HepG2 (cell line): ENCODE data around the gene ATP4A. TPM values are rescaled to one million over a fixed set of nuclear protein-coding genes. Genes with fewer than 3 reads are reported as not detected.

Experiments
- AHR ChIP-seq: IDR thresholded peaks from 2 replicates; pipeline ENCODE4 v1.6.1; 2018; ENCODE audit warnings: missing genetic modification reagents, missing compliant biosample characterization
- HCFC1 ChIP-seq: fragments of 150-350 bp; IDR thresholded peaks from 2 replicates; pipeline ENCODE4 v1.6.1; 2014; ENCODE audit warnings: low read depth, low read length
- HOXA7 ChIP-seq: sonication (generic); formaldehyde crosslinking; IDR thresholded peaks from 2 replicates; pipeline ENCODE4 v1.8.1; 2022; ENCODE audit warnings: mild to moderate bottlenecking, missing genetic modification reagents, moderate library complexity
- KLF15 ChIP-seq: sonication (generic); formaldehyde crosslinking; IDR thresholded peaks from 2 replicates; pipeline ENCODE4 v1.8.1; 2023; ENCODE audit warnings: borderline replicate concordance, mild to moderate bottlenecking, inconsistent platforms, missing genetic modification reagents, mixed read lengths
- NFKB2 ChIP-seq: sonication (generic); formaldehyde crosslinking; IDR thresholded peaks from 2 replicates; pipeline ENCODE4 v1.4.0; 2020; ENCODE audit warnings: missing genetic modification reagents, borderline replicate concordance
- PBX2 ChIP-seq: IDR thresholded peaks from 2 replicates; pipeline ENCODE4 v1.6.1; 2016; ENCODE audit warnings: control low read depth
- PITX1 ChIP-seq: sonication (generic); formaldehyde crosslinking; IDR thresholded peaks from 2 replicates; pipeline ENCODE4 v1.5.1; 2020; ENCODE audit warnings: mild to moderate bottlenecking, missing genetic modification reagents
- POLR2A ChIP-seq, 2 experiments: IDR thresholded peaks; 2 replicates each; pipeline ENCODE4 v1.6.1; 2011; ENCODE audit warnings: low read depth in 2 of 2, low read length in 2 of 2, mild to moderate bottlenecking in 1 of 2, moderate library complexity in 1 of 2; ENCODE audit not compliant: insufficient read depth in 1 of 2
- SMAD3 ChIP-seq: sonication (generic); formaldehyde crosslinking; IDR thresholded peaks from 2 replicates; pipeline ENCODE4 v1.4.0; 2020; ENCODE audit warnings: missing genetic modification reagents
- SYNCRIP ChIP-seq: fragments of 200-400 bp; formaldehyde crosslinking; IDR thresholded peaks from 2 replicates; pipeline ENCODE4 v1.6.1; 2018; ENCODE audit warnings: mild to moderate bottlenecking, low read depth, low read length; ENCODE audit not compliant: insufficient read depth
- TCF7L2 ChIP-seq: IDR thresholded peaks from 2 replicates; pipeline ENCODE4 v1.6.1; 2011; ENCODE audit warnings: mild to moderate bottlenecking, low read depth, low read length, moderate library complexity
- ZBTB3 ChIP-seq: sonication (generic); formaldehyde crosslinking; IDR thresholded peaks from 2 replicates; pipeline ENCODE4 v1.4.0; 2020; ENCODE audit warnings: low read depth, mild to moderate bottlenecking, moderate library complexity, missing genetic modification reagents, borderline replicate concordance
- ZBTB43 ChIP-seq: sonication (generic); formaldehyde crosslinking; conservative IDR thresholded peaks from 2 replicates; pipeline ENCODE4 v1.4.0; 2020; ENCODE audit warnings: missing genetic modification reagents
- ZMYM3 ChIP-seq: sonication (generic); formaldehyde crosslinking; IDR thresholded peaks from 2 replicates; pipeline ENCODE4 v1.5.1; 2020; ENCODE audit warnings: mild to moderate bottlenecking, missing genetic modification reagents
- ZNF253 ChIP-seq: sonication (generic); formaldehyde crosslinking; IDR thresholded peaks from 2 replicates; pipeline ENCODE4 v1.8.0; 2022; ENCODE audit warnings: mild to moderate bottlenecking, missing genetic modification reagents, borderline replicate concordance
- ZNF501 ChIP-seq: sonication (generic); formaldehyde crosslinking; IDR thresholded peaks from 2 replicates; pipeline ENCODE4 v1.5.1; 2020; ENCODE audit warnings: mild to moderate bottlenecking, moderate library complexity, missing genetic modification reagents
- ZNF75D ChIP-seq: sonication (generic); formaldehyde crosslinking; IDR thresholded peaks from 2 replicates; pipeline ENCODE4 v1.8.1; 2023; ENCODE audit warnings: missing genetic modification reagents, mild to moderate bottlenecking, borderline replicate concordance
- ZNF850 ChIP-seq: sonication (generic); formaldehyde crosslinking; conservative IDR thresholded peaks from 2 replicates; pipeline ENCODE4 v1.9.0; 2021; ENCODE audit warnings: mild to moderate bottlenecking, missing genetic modification reagents
- polyA plus RNA-seq, 8 experiments: library from polyadenylated mRNA; depleted of rRNA in 3 of 8; stranded (reverse) in 7 of 8; unstranded in 1 of 8; fragments of >200 nt; fragmentation: Illumina TruSeq in 4 of 8; extraction: Trizol in 4 of 8; gene quantifications; 2 replicates each; pipeline versions ENCODE4 v1.2.1 to v1.2.3, GENCODE V29; 2011 to 2016; ENCODE audit warnings: low read depth in 4 of 8, missing spikeins in 1 of 8, mixed read lengths in 1 of 8; ENCODE audit not compliant: insufficient read depth in 1 of 8
- total RNA-seq, 5 experiments: library from RNA; depleted of rRNA; stranded (reverse); fragments of >200 nt; fragmentation: Illumina TruSeq; extraction: Trizol; gene quantifications; 2 replicates each; pipeline ENCODE4 v1.2.3, GENCODE V29; 2016; ENCODE audit warnings: low read depth in 1 of 5
- TF ChIP-seq, protein P1 (sequence below): IDR thresholded peaks from 2 replicates; pipeline ENCODE4 v1.6.1; 2016; ENCODE audit warnings: mild to moderate bottlenecking, missing biosample characterization, missing genetic modification reagents
- TF ChIP-seq, protein P2 (sequence below): sonication (generic); formaldehyde crosslinking; IDR thresholded peaks from 2 replicates; pipeline ENCODE4 v1.4.0; 2020; ENCODE audit warnings: missing genetic modification reagents
- TF ChIP-seq, protein P3 (sequence below): sonication (generic); formaldehyde crosslinking; IDR thresholded peaks from 2 replicates; pipeline ENCODE4 v1.4.0; 2020; ENCODE audit warnings: missing genetic modification reagents, borderline replicate concordance

Gene ATP4A
- total and polyA plus RNA-seq, 2 of the 13 experiments (the other 11 are each of a cell fraction or from before 2014, with no cell fraction given): 0.08 to 0.11 TPM

DNA sequence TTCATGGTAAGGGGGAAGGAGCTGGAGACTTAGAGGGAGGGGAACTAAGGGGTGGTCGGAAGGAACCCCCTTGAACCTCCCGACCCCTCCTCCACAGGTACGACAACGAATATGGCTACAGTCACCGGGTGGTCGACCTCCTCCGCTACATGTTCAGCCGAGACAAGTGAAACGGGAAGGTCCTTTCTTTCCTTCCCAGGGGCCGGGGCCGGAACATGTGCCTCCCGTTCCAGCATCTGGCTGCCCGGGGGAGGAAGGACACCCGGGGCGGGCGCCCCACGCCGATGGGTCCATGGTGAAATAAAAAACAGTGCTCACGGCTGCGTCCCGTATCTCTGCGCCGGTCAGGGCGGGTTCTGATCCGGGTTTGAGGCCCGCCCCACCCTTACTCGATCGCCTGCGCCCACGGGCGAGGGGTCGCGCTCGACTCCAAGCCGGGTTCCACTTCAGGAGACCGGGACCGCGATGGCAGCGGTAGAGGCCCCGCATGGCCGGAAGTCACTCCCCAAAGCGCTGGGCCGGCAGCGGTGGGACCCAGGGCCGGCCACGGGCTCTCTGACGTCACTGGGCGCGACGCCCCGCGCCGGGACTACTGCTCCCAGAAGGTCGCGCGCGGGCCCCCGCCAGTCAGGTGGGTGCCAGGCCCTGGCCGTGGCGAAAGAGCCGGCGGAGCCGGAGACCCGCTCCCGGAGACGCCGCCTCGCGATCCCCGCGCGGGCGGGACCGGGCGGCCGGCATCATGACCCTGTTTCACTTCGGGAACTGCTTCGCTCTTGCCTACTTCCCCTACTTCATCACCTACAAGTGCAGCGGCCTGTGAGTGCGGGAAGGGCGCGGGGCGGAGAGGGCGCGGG lies 18.2 kb downstream of the ATP4A start, which contains the start of gene TMEM147 (continued):
- TF ChIP-seq ZBTB43 (CRISPR knock-in tag) (0 out of 2 replicates have a peak, but pooled peaks have one; percentile 64), POLR2A (IDR thresholded peaks at IDR 0.05; ENCODE audit: insufficient read depth in 1 of 2, low read depth in 2 of 2, low read length in 2 of 2) (peak; percentile 59 to 83), ZBTB3 (CRISPR knock-in tag) (0 out of 2 replicates have a peak, but pooled peaks have one; percentile 24), ZMYM3 (peak; percentile 11; the same call in 1 of the 2 replicates), ZNF501 (CRISPR knock-in tag) (peak; percentile 82), HOXA7 (no peak), SMAD3 (CRISPR knock-in tag) (peak; percentile 49; the same call in 1 of the 2 replicates), PBX2 (no peak), NFKB2 (peak; percentile 73; the same call in 1 of the 2 replicates), AHR (CRISPR knock-in tag) (no peak; the same call in 1 of the 2 replicates), ZNF850 (no peak), TCF7L2 (no peak), SYNCRIP (no peak), KLF15 (CRISPR knock-in tag) (no peak; the same call in 1 of the 2 replicates), ZNF75D (CRISPR knock-in tag) (no peak), HCFC1 (peak; percentile 90), PITX1 (CRISPR knock-in tag) (no peak), ZNF253 (no peak)
- TF ChIP-seq, protein P1, sequence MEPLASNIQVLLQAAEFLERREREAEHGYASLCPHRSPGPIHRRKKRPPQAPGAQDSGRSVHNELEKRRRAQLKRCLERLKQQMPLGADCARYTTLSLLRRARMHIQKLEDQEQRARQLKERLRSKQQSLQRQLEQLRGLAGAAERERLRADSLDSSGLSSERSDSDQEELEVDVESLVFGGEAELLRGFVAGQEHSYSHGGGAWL (CRISPR knock-in tag): peak; percentile 71
- TF ChIP-seq, protein P2, sequence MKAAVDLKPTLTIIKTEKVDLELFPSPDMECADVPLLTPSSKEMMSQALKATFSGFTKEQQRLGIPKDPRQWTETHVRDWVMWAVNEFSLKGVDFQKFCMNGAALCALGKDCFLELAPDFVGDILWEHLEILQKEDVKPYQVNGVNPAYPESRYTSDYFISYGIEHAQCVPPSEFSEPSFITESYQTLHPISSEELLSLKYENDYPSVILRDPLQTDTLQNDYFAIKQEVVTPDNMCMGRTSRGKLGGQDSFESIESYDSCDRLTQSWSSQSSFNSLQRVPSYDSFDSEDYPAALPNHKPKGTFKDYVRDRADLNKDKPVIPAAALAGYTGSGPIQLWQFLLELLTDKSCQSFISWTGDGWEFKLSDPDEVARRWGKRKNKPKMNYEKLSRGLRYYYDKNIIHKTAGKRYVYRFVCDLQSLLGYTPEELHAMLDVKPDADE (CRISPR knock-in tag): no peak
- TF ChIP-seq, protein P3, sequence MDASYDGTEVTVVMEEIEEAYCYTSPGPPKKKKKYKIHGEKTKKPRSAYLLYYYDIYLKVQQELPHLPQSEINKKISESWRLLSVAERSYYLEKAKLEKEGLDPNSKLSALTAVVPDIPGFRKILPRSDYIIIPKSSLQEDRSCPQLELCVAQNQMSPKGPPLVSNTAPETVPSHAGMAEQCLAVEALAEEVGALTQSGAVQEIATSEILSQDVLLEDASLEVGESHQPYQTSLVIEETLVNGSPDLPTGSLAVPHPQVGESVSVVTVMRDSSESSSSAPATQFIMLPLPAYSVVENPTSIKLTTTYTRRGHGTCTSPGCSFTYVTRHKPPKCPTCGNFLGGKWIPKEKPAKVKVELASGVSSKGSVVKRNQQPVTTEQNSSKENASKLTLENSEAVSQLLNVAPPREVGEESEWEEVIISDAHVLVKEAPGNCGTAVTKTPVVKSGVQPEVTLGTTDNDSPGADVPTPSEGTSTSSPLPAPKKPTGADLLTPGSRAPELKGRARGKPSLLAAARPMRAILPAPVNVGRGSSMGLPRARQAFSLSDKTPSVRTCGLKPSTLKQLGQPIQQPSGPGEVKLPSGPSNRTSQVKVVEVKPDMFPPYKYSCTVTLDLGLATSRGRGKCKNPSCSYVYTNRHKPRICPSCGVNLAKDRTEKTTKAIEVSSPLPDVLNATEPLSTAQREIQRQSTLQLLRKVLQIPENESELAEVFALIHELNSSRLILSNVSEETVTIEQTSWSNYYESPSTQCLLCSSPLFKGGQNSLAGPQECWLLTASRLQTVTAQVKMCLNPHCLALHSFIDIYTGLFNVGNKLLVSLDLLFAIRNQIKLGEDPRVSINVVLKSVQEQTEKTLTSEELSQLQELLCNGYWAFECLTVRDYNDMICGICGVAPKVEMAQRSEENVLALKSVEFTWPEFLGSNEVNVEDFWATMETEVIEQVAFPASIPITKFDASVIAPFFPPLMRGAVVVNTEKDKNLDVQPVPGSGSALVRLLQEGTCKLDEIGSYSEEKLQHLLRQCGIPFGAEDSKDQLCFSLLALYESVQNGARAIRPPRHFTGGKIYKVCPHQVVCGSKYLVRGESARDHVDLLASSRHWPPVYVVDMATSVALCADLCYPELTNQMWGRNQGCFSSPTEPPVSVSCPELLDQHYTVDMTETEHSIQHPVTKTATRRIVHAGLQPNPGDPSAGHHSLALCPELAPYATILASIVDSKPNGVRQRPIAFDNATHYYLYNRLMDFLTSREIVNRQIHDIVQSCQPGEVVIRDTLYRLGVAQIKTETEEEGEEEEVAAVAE: peak; percentile 52; the same call in 1 of the 2 replicates
